Measurements from ENCODE around the gene CLIP2. TPM values are rescaled to one million over a fixed set of nuclear protein-coding genes. Genes with fewer than 3 reads are reported as not detected.

Gene CLIP2
- total and polyA plus RNA-seq, 2 of the 8 experiments (the other 6 are each of a cell fraction or from before 2014, with no cell fraction given), result 8.3 to 41.5 TPM

DNA sequence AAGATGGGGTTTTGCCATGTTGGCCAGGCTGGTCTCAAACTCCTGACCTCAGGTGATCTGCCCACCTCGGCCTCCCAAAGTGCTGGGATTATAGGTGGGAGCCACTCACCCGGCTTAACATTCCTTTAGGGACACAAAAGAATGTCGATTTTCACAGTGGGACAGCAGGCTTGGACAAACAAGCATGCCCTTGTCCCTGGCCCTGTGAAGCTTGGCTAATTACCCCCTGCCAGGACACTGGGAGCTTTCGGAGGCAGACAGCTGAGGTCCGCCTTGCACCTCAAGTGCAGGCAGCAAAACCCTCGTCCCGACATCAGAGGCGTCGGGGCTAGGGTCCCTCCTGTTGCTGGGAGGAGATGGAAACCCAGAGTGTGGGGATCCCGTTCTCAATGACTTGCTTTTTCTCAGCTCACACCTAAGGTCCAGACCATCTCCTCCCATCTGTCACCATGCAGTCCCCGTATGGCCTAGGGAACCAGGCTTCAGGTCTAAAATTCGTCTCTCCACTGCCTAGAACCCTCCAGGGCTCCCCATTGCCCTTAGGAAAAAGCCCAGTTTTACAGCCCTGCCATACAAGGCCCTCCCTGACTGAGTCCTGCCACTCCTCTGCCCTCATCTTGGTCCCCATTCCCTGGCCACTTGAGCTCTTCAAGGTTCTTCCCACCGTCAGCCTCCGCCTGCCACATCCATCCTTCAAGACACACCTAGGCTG is 6.3 kb upstream of the CLIP2 start (continued):
- no peak for TF ChIP-seq CHD2 (IDR thresholded peaks at IDR 0.05; ENCODE audit: low read length)
- no peak for TF ChIP-seq GABPA (IDR thresholded peaks at IDR 0.05; ENCODE audit: borderline replicate concordance, insufficient read depth, low read length)
- TF ChIP-seq BACH1 (IDR thresholded peaks at IDR 0.05; ENCODE audit: low read length), result no peak
- TF ChIP-seq CHD1 (IDR thresholded peaks at IDR 0.05; ENCODE audit: low read depth, low read length), result no peak
- TF ChIP-seq KDM4A (IDR thresholded peaks at IDR 0.05; ENCODE audit: low read depth, low read length, severe bottlenecking), result no peak
- TF ChIP-seq TAF7 (optimal IDR thresholded peaks at IDR 0.05; ENCODE audit: borderline replicate concordance, low read depth, low read length), result no peak
- TF ChIP-seq CTBP2 (IDR thresholded peaks at IDR 0.05; ENCODE audit: borderline replicate concordance, insufficient read depth, insufficient read length, low read length), result no peak
- TF ChIP-seq HDAC6 (IDR thresholded peaks at IDR 0.05; ENCODE audit: low read depth, low read length), result no peak
- TF ChIP-seq ATF3 (IDR thresholded peaks at IDR 0.05; ENCODE audit: insufficient read depth, low read depth, low read length), result no peak
- no peak for TF ChIP-seq RAD21 (IDR thresholded peaks at IDR 0.05 in 1 of 2, conservative IDR thresholded peaks at IDR 0.05 in 1 of 2; ENCODE audit: low read depth in 2 of 2, low read length in 2 of 2)
- TF ChIP-seq NANOG (IDR thresholded peaks at IDR 0.05; ENCODE audit: insufficient read depth, low read depth, low read length, poor library complexity, severe bottlenecking), result peak; percentile 70
- TF ChIP-seq EZH2 (IDR thresholded peaks at IDR 0.05; ENCODE audit: low read depth, low read length, severe bottlenecking), result no peak
- peak; percentile 86 for TF ChIP-seq KDM1A (IDR thresholded peaks at IDR 0.05; ENCODE audit: borderline replicate concordance, low read length)
- TF ChIP-seq POLR2AphosphoS5 (IDR thresholded peaks at IDR 0.05; ENCODE audit: low read depth, low read length), result no peak
- TF ChIP-seq USF2 (IDR thresholded peaks at IDR 0.05; ENCODE audit: low read length), result no peak
- no peak for TF ChIP-seq ASH2L (IDR thresholded peaks at IDR 0.05; ENCODE audit: low read length)
- TF ChIP-seq SRF (IDR thresholded peaks at IDR 0.05; ENCODE audit: low read depth, low read length), result no peak
- peak; percentile 77; the same call in 1 of the 2 replicates for TF ChIP-seq TEAD4 (IDR thresholded peaks at IDR 0.05; ENCODE audit: low read depth, low read length)
- TF ChIP-seq CBX5 (IDR thresholded peaks at IDR 0.05; ENCODE audit: low read depth, low read length), result no peak
- TF ChIP-seq ATF2 (IDR thresholded peaks at IDR 0.05; ENCODE audit: low read length), result no peak
- no peak for TF ChIP-seq RFX5 (IDR thresholded peaks at IDR 0.05; ENCODE audit: borderline replicate concordance, low read depth, low read length)
